HL-60 (cell line): ENCODE data around the gene PDYN.

ENCODE experiments used
- DNase-seq, 2 experiments: peaks; one replicate each; pipeline ENCODE4 v3.0.0-alpha.2; 2010 to 2020; ENCODE audit warnings: low read depth in 1 of 2, low spot score in 1 of 2
- H3K27ac ChIP-seq: fragments of 250-450 bp; sonication (Bioruptor Pico); replicated peaks from 2 replicates; pipeline ENCODE4 v1.5.1; 2020; ENCODE audit warnings: mild to moderate bottlenecking, moderate library complexity
- H3K27me3 ChIP-seq: fragments of 250-450 bp; sonication (Bioruptor Pico); 2 replicates; pipeline ENCODE4 v1.5.1; 2021; ENCODE audit warnings: mild to moderate bottlenecking, moderate library complexity; ENCODE audit not compliant: insufficient read depth, poor library complexity, severe bottlenecking
- H3K4me3 ChIP-seq: replicated peaks from 2 replicates; pipeline ENCODE4 v1.5.1; 2011; ENCODE audit warnings: mild to moderate bottlenecking, control low read depth, low read length; ENCODE audit not compliant: insufficient read depth
- CTCF ChIP-seq: IDR thresholded peaks from one replicate; pipeline ENCODE4 v1.5.1; 2011; ENCODE audit warnings: low read length, control low read depth, inconsistent platforms; ENCODE audit not compliant: insufficient read depth
- GABPA ChIP-seq: IDR thresholded peaks from 2 replicates; pipeline ENCODE4 v1.6.1; 2012; ENCODE audit warnings: low read depth
- POLR2AphosphoS5 ChIP-seq: IDR thresholded peaks from 2 replicates; pipeline ENCODE4 v1.6.1; 2012; ENCODE audit warnings: low read depth
- REST ChIP-seq: IDR thresholded peaks from 2 replicates; pipeline ENCODE4 v1.6.1; 2012; ENCODE audit warnings: low read depth; ENCODE audit not compliant: insufficient replicate concordance
- SPI1 ChIP-seq: IDR thresholded peaks from 2 replicates; pipeline ENCODE4 v1.6.1; 2012; ENCODE audit warnings: low read depth, mild to moderate bottlenecking, borderline replicate concordance

The PDYN gene

GRCh38 chr20:2023151-2023550 is 29.3 kb upstream of the PDYN start:
- TF ChIP-seq SPI1 (no peak), POLR2AphosphoS5 (no peak), REST (no peak), GABPA (no peak), CTCF (no peak)
- H3K27me3 ChIP-seq: no peaks in the 10 kb centered on the region
- DNase-seq: no peak
- no peak overlapping the region for H3K27ac ChIP-seq
- H3K4me3 ChIP-seq: no peak overlapping the region

- TF ChIP-seq CTCF (no peak), REST (no peak), SPI1 (no peak), GABPA (no peak), POLR2AphosphoS5 (no peak)
- H3K27ac ChIP-seq: no peak overlapping the region
- H3K4me3 ChIP-seq: no peak overlapping the region
- H3K27me3 ChIP-seq: peaks cover 2% of the 10 kb centered on the region
- DNase-seq: peak; percentile 26
These were observed 28.3 kb upstream of the PDYN start for GRCh38 chr20:2022163-2022562.

GRCh38 chr20:2010533-2010932 is 16.7 kb upstream of the PDYN start:
- DNase-seq: no peak
- H3K4me3 ChIP-seq: no peak overlapping the region
- peaks cover 2% of the 10 kb centered on the region for H3K27me3 ChIP-seq
- TF ChIP-seq POLR2AphosphoS5 (no peak), GABPA (no peak), SPI1 (no peak), CTCF (no peak), REST (no peak)
- no peak overlapping the region for H3K27ac ChIP-seq
